LHCN-M2 (cell line): ENCODE measurements around the gene TMEM121. TPM values are rescaled to one million over a fixed set of nuclear protein-coding genes. Genes with fewer than 3 reads are reported as not detected.
A peak's percentile ranks its signal among the peaks of the same experiment; 100 is the strongest.

Source experiments
- DNase-seq: peaks from one replicate; pipeline ENCODE4 v3.0.0-alpha.2; 2012; ENCODE audit warnings: low read depth
- total RNA-seq: library from RNA; depleted of rRNA; stranded (reverse); fragments of >200 nt; gene quantifications from 2 replicates; pipeline ENCODE4 v1.2.3, GENCODE V29; 2014

Gene TMEM121
- total RNA-seq, 1 experiment from 2014 or later: 12.2 TPM

DNA sequence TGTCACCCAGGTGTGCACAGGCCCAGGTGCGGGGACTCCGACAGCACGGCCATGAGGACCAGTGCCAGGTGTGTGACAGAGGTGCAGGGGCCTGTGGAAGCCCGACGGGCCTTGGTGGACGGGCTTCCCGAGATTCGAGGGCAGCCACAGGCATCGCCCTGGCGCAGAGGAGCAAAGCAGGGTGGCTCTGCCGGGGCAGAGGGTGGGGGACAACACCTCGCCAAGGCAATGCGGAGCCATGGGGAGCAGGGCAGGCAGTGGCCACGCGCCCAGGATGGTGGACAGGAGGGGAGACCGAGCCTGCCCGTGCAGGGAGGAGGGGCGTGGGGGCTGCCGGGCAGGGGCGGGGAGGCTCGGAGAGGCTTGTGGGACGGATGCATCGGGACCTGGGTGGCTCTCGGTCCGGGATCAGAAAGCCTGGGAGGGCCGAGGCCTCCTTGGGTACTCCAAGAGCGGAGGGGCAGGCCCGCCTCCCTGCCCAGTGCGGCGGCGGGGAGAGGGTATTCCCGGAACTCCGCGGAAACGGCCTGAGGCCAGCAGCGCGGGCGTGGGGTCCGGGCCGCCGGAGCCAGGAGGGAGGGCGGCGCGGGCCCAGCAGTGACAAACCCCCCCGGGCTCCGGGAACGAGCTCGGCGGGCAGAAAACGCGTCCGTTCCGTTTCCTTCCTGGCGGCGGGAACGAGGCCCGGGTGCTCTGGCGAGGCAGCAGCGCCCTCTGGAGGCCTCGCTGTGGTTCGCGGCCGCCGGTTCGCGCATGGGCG lies 1.6 kb downstream of the TMEM121 start:
- DNase-seq: peak; percentile 57

DNA sequence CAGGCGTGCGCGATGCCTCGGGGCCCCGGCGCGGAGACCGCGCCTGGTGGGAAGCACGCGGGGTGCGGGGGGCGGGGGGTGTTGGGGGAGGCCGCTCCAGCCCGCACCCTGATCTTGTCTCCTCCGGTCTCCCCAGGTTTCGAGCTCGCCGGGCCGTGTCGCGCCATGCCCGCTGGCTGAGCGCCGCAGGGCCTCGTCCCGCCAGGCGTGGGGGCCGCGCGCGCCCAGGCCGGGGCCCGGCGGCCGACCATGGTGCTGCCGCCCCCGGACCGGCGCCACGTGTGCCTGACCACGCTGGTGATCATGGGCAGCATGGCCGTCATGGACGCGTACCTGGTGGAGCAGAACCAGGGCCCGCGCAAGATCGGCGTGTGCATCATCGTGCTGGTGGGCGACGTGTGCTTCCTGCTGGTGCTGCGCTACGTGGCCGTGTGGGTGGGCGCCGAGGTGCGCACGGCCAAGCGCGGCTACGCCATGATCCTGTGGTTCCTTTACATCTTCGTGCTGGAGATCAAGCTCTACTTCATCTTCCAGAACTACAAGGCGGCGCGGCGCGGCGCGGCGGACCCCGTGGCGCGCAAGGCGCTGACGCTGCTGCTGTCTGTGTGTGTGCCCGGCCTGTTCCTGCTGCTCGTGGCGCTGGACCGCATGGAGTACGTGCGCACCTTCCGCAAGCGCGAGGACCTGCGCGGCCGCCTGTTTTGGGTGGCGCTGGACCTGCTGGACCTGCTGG lies 2.4 kb downstream of the TMEM121 start:
- DNase-seq: no peak

GRCh38 chr14:105529319-105529568 lies 2.9 kb downstream of the TMEM121 start:
- no peak for DNase-seq

DNA sequence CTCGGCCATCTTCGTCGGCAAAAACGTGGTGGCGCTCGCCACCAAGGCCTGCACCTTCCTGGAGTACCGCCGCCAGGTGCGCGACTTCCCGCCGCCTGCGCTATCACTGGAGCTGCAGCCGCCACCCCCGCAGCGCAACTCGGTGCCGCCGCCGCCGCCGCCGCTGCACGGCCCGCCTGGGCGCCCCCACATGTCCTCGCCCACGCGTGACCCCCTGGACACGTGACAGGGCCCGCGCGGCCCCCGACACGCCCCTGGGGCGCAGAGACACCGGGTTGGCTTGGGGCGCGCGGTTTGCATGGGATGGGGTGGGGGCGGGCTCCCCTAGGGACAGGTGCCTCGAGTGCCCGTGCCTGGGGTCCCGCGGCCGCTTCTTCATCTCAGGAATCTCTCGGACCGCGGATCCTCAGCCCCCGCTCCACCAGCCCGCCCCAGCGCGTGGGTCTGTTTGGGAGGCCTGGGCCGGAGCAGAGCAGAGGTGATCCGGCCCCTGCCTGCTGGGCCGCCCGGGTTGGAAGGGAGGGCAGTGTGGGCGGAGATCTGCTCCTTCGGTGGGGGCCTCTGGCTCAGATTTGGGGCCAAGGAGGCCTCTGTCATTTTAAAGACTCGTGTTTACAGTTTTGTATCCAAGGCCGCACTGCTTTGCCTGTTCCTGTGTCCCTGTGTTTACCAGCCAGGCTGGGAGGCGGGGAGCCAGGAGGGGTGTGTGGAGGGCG lies 3.3 kb downstream of the TMEM121 start:
- no peak for DNase-seq

- DNase-seq: no peak
Observed at GRCh38 chr14:105530285-105531087, 4.1 kb downstream of the TMEM121 start.

DNA sequence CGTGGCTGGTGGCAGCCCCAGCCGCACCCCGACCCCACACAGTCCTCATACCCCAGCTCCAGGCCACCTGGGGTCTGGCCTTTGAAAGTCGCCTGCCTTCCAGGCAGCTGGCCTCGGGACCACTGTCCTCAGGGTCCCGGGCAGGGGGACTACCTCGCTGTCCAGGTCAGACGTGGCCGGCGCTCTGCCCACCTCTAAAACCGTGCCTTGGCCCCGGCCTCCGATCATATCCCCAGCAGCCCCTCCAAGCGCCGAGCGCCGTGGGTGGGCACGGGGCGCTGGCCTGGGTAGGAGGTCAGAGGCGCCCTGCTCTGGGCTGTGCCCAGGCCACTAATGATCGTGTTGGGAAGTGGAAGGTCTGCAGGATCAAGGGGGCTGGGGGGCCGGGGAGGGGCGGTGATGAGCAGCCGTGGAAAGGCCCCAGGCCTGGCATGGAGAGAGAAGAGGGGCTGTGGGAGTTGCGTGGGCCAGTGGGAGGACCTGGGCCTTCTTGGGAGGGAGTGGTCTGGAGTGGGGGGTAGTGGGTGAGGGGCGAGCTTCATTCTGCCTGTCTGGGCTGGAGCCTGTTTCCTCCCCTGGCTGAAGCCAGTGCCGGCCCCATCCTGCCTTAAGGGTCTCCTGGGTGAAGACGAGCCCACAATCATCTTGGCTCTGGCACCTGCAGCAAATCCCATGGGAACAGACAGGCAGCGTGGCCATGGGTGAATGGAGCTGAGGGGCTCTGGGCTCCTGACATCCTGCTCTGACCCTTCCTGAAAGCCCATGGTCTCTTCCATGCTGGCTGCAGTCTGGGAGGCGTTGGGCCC lies 4.9 kb downstream of the TMEM121 start:
- no peak for DNase-seq

DNA sequence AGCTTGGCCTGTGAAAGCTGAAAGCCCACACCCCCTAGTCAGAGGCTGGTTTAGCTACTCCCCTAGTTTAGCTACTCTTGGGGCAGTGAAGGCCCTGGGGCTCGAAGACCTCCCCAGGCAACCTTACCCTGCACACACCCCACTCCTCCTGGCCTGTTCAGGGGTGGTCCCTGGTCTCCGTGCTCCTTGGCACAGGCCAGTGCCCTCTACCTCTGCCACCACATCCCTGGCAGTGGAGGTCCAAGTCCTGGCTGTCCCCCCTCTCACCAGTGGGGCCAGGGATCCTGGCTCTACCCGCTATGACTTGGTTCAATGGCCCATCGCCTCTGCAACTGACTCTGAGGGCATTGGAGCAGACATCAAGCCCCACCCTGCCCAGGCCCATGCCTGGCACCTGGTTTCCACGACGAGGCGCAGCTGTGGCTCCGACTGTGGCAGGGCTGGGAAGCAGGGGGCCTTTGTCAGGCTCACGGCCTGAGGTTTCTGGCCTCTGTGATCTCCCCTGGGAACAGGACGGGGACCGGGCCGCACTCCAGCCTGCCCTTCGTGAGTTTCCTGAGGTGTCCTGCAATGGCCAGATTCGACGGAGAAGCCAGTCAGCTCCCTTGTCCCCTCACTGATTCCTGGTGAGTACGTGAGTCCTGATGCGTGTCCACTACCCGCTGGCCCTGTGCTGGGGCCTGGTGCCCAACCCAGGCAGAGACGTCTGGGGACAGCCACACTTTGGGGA lies 5.7 kb downstream of the TMEM121 start:
- no peak for DNase-seq

DNA sequence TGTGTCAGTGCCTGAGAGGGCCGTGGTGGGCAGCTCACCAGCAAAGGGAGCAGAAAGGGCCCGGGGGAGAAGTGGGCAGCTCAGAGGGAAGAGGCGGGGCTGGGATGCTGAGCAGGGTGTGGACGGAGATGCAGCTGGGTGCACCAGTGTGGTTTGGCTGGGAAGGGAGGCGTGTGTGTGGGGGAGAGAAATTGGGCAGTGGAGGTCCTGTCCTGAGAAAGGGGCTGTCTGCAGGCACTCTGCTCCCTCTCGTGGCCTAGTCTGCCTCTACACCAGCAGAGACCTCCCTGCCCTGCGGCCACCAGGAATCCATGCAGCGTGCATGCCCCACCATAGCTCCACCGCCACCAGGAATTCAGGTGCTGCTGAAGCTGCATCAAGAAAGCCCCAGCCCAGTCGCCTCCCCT lies 6.4 kb downstream of the TMEM121 start:
- DNase-seq: no peak

DNA sequence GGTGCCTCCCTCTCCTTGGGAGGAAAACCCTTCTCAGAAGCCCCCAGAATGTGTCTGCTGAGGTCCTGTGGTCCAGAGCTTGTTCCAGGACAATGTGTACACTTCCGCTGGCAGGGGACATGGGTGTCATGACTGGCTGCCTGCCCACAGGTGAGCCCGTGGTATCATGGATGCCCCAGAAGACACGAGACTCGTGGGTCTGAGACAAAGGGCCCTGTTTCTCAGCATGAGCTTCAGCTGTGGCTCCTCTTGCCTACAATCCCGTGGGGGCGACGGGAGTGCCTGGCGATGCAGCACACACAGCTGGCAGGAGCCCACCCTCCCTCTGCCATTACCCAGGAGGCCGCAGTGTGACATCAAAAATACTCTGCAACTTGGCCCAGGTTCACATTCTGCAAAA lies 7.0 kb downstream of the TMEM121 start:
- DNase-seq: no peak

DNA sequence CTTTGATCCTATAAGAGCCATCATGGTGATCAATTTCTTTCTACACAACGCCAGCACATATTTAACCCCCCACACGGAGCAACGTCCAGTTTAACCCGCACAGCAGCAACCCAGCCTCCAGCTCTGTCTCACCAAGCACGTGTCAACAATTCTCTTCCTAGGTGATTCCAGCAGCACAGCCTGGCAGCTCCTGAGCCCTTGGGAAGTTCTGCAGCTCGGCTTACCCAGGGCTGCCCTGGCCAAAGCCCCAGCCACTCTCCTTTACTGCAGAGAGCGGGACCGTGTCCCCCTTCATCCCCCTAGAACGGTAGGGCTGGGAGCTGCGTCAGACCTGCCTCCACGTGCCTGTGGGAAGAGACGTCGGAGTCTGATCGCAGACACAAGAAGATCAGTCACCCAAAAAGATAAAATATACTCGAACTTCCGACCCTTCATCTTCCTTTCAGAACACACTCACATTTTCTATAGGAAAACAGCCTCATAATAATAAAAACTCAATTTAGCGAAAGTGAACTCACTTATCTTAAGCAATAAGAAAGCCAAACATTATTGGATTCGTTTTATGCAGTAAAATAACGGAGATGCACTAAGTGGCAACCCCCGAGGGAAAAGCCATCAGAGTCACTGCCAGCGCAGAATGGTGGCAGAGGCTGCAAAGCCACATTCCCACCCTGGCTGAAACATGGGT lies 7.6 kb downstream of the TMEM121 start:
- no peak for DNase-seq

GRCh38 chr14:105534586-105534985 lies 8.2 kb downstream of the TMEM121 start:
- no peak for DNase-seq

GRCh38 chr14:105536051-105536450 lies 9.7 kb downstream of the TMEM121 start:
- no peak for DNase-seq

DNA sequence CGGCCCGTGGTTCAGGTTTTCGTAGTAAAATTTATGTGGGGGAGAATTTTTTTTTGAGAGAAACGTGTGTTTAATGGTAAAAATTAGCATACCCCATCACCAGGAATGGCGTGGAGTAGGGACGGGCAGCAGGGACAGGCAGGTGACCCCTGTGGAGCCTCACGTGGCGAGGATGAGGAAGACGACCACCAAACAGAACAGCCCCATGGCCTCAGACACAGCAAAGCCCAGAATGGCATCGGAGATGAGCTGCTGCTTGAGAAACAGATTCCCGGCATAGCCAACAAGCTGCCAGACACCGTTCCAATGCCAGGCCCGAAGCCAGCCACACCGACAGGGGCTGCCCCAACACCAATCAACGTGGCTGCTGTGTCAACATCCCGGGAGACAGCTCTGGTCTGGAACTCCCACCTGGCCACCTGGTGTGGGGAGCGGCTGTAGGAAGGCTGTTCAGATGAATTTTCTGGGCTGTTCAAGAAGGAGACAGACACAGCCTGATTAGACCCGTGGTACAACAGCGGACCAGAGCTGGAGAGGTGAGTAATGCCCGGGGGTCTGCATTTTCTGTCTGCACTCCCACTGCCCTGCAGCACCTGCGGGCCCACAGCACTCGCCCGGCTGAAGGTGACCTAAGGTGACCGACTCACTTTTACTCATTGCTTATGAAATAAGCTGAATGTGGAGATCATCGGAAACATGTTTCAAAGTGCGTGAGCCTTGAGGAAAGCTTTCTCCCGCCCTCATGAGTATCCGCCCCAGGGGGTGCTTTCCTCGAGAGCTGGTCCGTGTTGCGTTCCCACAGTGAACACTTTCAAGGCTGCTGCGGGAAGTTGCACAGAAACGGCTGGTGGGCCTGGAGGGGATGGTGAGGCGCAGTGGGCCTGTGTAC lies 10.6 kb downstream of the TMEM121 start:
- no peak for DNase-seq

- DNase-seq: no peak
Observed at GRCh38 chr14:105537580-105538474, 11.4 kb downstream of the TMEM121 start.

GRCh38 chr14:105538481-105539049 lies 12.2 kb downstream of the TMEM121 start:
- no peak for DNase-seq

DNA sequence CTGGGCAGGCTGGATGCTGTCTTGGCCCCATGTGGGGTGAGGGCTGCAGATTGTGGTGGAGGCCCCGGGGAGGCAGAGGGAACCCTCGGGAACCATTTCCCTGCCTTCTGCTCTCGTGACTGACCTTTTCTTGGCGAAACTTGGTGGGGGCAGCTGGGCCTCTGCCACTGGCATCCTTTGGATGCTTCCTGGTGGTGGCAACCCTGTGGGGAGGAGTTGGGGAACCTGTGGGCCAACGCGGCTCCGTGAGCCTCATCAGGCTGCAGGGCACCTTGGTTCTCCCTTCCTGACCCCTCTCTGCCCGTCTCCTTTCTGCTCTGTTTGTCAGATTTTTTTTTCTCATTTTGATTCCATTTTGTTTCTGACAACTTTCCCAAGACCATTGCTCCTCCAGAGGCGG lies 14.4 kb downstream of the TMEM121 start:
- no peak for DNase-seq

DNA sequence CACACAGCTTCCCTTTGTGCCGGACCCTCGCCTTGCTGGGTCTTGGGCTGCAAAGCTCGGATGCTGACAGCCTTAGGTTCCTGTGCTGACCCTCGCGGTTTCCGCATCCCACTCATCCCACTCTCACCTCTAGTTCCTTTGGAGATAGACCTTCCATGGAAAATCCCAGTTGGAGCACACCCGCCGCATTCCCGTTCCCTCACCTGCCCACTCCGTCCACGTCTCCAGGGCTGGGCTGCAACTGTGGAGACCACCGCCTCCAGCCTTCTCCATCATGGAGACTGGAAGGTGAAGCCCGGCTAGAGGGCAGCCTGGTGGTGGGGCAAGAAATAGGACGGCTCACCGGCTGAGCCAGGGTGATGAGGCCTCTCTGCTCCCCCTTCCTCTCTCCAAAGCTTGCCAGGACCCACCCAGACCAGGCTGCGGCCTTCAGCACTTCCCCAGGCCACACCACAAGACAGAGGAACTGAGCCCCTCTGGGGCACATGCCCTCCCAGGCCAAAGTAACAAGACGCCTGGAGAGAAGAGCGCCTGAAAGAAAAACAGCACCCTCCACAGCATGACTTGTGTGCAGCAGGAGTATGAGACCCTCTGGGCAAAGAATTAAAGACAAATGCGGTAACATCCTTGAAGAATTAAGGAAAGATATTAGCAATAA lies 15.0 kb downstream of the TMEM121 start:
- DNase-seq: no peak
